NCI-H446 (cell line): ENCODE results near the gene CABP5.
"Not testable (repeated sequence)": the region's sequence is repeated elsewhere in the genome, so short reads cannot be mapped to it uniquely, and the experiment has no call there.

ENCODE experiments used
- DNase-seq, 2 experiments: peaks; one replicate each; lab custom pipeline; 2025; lab: John Stamatoyannopoulos, UW

Gene CABP5

GRCh38 chr19:48043675-48044258 lies at the start of gene CABP5:
Gene CABP5 (minus strand): TSS chr19:48044079. CDS start chr19:48043922, 157 bp downstream.
- no peak for DNase-seq

DNA sequence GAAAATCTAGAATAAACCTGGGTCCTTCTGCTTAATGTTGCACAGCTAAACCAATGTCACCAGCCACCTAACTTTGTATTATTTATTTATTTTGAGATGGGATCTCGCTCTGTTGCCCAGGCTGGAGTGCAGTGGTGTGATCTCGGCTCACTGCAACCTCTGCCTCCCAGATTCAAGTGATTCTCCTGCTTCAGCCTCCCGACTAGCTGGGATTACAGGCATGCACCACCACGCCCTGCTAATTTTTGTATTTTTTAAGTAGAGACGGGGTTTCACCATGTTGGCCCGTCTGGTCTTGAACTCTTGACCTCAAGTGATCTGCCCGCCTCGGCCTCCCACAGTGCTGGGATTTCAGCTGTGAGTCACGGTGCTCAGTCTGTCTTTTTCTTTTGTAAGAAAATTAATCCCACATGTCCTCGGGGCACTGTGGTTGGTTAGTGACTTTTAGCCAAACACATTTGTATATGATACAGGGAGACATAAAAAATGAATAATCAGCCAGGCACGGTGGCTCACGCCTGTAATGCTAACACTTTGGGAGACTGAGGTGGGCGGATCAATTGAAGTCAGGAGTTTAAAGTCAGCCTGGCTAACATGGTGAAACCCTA lies 47.3 kb upstream of the CABP5 start:
- DNase-seq, result not testable (repeated sequence)

DNA sequence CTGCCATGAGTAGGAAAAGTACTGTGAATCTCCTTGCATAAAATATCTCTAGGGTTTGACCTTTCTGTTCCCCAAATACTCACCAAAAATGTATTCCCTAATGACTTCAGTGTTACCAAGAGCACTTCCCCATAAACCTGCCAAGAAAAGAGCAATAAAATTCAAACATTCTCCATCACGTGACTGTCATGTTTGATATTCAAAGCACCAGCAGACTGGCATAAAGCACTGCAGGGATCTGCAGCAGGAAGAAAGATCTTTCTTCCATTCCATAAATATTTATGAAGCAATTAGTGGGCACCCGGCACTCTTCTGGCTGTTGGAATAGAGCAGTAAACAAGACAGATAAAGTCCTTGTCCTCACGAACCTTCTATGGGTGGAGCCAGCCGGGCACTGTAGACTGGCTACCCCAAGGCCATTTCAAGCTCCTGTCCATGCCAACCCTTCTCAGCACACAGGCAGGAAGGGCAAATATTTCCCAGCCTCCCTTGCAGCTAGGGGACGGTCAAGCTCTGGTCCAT lies 46.5 kb upstream of the CABP5 start:
- no peak for DNase-seq

- not testable (repeated sequence) for DNase-seq
These were observed 45.1 kb upstream of the CABP5 start for GRCh38 chr19:48088991-48089390.

DNA sequence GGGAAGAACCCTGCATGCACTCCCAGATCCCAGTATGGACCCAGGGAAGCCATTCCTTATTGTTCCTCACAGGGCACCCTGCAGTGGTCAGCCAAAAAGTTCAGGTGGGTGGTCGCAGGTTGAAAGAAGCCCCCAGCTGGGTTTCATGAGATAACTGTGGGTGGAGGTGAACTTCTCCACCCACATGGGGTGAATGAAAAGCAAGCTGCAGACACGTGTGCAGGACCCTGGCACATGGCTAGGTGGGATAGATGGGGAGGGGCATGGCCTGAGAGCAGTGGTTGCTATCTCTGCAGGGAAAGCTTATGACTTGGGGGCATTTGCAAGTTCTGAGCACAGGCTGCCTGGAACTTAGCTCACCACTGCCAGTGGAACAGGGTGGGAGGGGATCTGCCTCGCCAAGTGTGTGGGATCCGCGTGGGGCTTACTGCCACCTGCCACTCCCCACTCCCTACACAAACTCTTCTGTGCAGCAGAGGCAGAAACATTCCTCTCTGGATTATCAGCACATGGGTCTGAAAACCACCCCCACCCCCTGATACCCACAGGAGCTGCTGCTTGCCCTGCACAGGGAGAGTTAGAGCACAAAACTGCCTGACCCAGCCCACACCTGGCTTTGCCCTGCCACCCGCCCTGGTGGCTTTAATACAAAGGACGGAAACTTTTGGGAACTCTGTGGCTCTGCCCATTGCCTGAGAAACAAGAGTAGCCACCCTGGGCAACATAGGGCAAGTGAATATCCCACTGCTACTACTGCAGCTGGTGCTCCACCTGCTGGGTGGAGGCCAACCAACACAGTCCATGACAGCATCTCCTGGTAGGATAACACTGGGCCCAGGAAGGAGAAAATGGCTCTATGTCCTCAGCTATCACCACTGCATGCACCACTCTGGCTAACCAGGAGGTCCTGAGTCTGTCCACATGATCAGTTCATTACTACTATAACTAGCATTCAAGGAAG lies 42.3 kb upstream of the CABP5 start:
- no peak for DNase-seq

GRCh38 chr19:48085076-48085475 lies 41.2 kb upstream of the CABP5 start:
- DNase-seq, result no peak

- no peak for DNase-seq
These were observed 37.2 kb upstream of the CABP5 start for GRCh38 chr19:48081106-48081505.

DNA sequence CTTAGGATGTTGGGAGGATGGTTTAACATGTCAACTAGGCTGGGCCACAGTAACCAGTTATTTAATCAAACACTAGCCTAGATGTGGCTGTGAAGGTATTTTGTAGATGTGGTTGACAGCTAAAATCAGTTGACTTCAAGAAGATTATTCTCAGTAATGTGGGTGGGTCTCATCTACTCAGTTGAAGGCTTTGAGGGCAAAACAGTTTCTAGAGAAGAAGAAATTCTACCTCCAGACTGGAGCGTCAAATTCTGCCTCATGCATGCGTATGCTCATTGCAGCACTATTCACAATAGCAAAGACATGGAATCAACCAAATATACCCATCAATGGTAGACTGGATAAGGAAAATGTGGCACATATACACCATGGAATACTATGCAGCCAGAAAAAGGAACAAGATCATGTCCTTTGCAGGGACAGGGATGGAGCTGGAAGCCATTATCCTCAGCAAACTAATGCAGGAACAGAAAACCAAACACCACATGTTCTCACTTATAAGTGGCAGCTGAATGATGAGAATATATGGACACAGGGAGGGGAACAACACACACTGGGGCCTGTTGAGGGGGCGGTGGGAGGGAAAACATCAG lies 26.4 kb upstream of the CABP5 start:
- DNase-seq, result not testable (repeated sequence)

DNA sequence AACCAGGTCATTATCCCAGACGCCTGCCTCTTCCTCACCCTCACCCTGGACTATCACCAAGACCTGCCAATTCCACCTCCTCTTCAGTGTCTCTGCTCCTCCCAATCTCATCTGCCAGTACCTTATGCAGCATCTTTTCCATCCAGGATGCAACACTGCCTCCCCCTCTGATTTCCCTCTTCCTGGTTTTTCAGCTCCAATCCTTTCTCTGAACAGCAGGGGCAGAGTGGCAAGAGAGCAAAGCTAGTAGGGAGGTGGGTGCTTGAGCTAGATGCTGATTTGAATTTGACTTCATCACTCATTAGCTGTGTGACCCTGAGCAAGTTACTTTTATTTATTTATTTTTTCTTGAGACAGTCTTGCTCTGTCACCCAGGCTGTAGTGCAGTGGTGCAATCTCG lies 25.6 kb upstream of the CABP5 start:
- no peak for DNase-seq

DNA sequence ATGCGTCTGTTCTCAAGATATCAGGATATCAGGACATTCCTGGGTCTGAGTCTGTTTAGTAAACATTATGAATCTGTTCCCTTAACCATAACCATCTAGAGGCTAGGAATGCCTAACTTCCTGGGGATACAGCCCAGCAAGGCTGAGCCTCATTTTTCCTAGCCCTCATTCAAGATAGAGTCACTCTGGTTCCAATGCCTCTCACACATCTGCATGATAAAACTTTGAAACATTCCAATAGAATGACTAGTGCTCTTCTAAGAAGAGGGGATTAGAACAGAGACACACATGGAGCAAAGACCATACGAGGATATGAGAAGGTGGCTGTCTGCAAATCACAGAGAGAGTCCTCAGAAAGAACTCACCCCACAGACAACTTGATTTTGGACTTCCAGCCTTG lies 20.6 kb upstream of the CABP5 start:
- DNase-seq, result no peak

- DNase-seq, result no peak
These were observed 17.8 kb upstream of the CABP5 start for GRCh38 chr19:48061401-48062344.

- no peak for DNase-seq
These were observed 16.5 kb upstream of the CABP5 start for GRCh38 chr19:48060381-48060780.

GRCh38 chr19:48059331-48059730 lies 15.5 kb upstream of the CABP5 start:
- no peak for DNase-seq

DNA sequence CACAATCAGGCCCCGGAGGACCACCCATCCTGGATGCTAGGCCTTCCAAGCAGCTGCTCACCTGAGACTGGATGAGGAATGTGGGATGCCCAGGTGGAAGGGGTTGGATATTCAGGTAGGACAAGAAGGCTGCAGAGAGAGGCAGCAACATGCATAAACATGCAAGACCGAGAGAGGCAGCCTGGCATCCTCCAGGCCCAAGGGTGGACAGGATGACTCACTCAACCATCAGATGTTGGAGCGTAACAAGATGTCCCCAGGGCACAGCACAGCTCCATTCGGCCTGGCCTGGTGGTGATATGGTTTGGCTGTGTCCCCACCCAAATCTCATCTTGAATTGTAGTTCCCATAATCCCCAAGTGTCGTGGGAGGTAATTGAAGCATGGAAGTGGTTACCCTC lies 10.0 kb upstream of the CABP5 start:
- DNase-seq, result no peak

GRCh38 chr19:48053076-48053475 lies 9.2 kb upstream of the CABP5 start:
- no peak for DNase-seq

DNA sequence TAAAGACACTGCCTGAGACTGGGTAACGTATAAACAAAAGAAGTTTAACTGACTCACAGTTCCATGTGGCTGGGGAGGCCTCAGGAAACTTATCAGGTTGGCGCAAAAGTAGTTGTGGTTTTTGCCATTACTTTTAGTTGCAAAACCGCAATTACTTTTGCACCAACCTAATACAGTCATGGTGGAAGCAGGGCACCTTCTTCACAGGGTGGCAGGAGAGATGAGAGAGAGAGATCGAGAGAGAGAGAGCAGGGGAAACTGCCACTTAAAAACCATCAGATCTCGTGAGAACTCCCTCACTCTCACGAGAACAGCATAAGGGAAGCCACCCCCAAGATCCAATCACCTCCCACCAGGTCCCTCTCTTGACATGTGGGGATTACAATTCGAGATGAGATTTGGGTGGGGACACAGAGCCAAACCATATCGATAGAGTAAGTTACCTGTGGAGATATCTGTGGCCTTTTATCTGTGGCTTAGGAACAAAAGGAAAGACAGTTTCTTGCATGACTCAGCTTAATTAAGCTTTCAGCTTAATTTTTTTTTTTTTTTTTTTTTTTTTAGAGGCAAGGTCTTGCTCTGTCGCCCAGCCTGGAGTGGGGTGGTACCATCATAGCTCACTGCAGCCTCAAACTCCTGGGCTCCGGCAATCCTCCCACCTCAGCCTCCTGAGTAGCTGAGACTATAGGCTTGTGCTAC lies 7.6 kb upstream of the CABP5 start:
- no peak for DNase-seq

DNA sequence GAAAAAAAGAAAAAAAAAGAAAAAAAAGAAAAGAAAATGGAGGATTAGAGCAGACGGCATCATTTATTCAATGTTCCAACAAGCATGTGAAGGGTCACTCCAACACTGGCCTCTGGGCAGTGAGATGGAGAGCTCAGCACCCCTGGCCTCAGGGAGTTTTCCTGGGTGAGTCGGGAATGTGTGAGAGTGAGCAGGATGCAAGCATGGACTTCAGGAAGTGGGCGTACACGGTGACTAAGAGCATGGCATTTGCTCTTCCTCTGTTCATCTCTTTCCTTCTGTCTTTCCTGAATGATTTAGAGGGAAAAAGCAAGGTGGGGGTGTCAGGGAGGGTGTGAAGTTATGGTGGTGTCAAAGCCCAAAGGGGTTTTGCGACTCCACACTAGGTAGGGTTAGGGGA lies 682 bp upstream of the CABP5 start:
- DNase-seq, result no peak

GRCh38 chr19:48041877-48042580 lies 1.9 kb downstream of the CABP5 start:
- DNase-seq, result no peak

DNA sequence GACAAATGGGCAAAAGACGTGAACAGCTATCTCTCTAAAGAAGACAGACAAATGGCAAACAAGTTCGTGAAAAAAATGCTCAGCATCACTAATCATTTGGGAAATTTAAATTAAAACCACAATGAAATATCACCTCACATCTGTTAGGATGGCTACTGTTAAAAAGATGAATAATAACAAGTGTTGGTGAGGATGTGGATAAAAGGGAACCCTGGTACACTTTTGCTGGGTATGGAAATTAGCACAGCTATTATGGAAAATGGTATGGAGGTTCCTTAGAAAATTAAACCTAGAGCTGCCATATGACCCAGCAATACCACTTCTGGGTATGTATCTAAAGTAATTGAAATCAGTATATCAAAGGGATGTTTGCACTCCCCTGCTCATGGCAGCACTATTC lies 7.1 kb downstream of the CABP5 start:
- no peak for DNase-seq

- no peak for DNase-seq
These were observed 10.3 kb downstream of the CABP5 start for GRCh38 chr19:48033604-48034003.
